CD4-positive, alpha-beta T cell treated with Interleukin-17A for 1 hour (primary cell): ENCODE results near the gene FRMPD4.
"Not testable (repeated sequence)": the region's sequence is repeated elsewhere in the genome, so short reads cannot be mapped to it uniquely, and the experiment has no call there.

Experiments used
- DNase-seq: peaks from one replicate; pipeline ENCODE4 v3.0.0-alpha.2; 2020

FRMPD4 gene

DNA sequence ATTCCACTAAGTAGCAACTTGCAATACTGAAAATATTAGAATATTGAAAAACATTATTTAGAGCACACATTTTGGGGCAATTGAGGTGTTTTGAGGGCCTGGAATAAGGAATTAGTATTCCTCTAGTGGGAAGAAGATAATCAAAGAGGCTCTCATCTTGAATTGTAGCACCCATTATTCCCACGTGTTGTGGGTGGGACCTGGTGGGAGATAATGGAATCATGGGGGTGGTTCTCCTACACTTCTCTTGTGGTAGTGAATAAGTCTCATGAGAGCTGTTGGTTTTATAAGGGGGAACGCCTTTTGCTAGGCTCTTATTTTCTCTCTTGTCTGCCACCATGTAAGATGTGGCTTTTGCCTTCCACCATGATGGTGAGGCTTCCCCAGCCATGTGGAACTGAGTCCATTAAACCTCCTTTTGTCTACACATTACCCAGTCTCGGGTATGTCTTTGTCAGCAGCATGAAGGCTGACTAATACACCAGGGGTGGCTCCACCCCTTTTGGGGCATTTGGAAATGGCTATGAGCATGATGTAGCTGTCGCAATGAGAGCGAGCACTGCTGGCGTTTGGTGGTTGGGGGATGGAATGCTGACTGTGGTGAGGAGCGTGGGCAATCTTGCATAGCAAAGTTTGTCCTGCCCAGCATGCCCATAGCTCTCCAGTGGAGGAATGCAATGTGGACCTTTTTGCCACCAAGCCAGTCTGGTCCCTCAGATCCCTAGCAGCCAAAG, 308.2 kb downstream of the FRMPD4 start:
- DNase-seq = no peak

DNA sequence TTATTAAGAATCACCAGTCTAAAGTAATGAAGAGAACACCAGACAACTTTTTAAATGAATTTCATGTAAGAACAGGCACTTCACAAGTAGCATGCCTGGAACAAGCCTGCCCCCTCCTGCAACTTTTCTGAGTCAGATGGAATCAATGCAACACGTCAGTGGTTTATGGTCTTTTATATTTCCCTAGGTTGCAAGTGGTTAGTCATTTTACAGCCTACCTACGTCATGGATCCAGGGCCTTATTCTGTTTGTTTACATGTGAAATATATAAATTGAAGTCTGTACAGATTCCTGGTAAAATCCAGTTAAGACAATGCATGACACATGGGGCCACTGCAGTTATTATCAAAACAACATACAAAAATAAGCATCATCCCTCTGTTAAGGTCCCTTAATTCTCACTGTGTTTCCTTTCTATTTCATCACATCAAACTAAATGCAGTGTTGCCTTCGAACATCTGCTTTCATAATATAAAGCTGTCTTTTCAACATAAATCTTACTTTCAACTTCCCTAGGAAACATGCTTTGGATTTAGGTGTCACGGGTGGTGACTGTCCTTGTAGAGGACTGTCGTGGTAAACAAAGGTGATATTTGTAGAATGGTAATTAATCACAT, 309.3 kb downstream of the FRMPD4 start:
- no peak for DNase-seq

DNA sequence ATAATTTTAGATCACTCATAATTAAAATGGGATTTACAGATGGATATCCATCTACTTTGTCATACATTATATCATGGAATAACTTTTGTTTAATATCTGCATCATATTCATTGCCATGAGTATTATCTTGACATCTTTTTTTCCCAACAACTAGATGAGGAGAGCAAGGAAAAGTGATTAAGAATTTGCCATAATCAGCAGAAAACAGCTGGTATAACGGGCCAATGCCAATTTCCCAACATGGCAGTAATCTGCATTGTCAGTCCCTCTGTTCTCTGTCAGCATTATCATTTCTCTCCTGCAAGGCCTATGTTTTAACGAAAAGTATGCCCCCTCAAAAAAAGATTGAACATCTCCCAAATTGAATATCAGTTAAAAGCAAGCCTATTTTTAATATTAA, 314.0 kb downstream of the FRMPD4 start:
- DNase-seq = no peak

DNA sequence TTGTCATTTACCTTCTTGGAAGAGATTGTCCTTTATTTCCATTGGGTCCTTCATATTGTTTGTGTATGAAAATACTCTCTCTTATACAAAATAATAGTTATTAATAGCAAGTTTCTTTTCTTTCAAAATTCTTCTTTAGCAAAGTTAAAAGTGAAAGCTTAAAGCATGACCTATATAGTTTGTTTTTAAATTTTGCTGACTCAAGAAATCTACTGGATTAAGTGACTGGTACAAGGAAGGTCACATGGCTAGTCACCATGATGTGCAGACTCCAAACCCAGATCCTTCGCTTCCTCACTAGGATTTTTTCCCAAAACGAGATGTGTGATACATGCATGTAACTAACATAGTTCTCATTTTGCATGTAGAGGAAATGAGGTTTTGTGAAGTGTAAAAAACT, 322.7 kb downstream of the FRMPD4 start:
- DNase-seq = no peak

DNA sequence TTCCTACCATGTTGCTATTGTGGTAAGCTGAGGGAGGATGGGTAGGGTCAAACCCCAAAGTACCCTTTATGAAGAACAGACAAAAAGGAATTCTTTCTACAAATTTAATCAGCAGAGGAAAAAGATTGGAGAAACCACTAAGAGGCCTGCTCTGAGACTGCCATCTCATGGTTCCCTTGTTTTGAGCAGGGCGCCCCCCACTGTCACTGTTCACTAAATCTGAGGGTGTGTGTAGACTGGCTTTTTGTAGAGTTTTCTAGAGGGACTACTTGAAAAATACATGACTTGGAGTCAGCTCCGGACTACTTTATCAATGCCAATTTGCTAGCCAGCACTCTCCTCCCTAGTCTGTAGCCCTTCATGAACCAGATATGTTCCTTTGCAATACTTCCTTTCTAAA, 324.8 kb downstream of the FRMPD4 start:
- DNase-seq = no peak

DNA sequence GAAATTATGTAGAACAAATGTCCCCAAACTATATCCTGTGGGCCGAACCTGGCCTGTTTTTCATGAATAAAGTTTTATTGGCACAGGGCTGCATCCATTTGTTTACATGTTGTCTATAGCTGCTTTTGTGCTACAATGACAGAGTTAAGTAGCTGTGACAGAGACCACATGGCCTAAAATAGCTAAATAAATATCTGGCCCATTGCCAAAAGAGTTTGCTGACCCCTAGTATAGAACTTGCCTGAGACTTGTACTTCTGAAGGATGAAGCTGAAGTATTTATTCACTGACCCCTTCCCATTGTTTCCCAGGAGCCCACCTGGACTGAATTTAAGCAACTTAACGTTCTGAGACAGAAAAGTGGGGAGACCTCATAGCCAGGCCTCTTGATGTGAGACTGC, 325.6 kb downstream of the FRMPD4 start:
- no peak for DNase-seq

DNA sequence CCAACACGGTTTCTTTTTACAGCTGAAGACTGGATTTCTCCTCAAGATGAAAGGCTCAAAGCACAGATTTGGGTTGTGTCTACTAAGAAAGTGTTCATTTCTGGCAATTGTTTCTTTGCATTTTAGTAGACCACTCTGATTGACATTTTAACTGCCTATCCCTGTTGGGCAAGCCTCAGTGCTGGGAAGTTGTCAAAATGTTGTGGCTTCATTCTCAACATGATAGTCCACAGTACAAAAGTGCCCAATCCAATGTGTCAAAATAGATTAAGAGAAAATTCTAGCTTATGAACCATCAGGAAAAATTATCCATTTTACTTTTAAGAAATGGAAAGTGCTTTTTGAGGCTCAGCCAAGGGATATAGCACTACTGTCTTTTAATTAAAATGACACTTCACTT, 329.0 kb downstream of the FRMPD4 start:
- no peak for DNase-seq

DNA sequence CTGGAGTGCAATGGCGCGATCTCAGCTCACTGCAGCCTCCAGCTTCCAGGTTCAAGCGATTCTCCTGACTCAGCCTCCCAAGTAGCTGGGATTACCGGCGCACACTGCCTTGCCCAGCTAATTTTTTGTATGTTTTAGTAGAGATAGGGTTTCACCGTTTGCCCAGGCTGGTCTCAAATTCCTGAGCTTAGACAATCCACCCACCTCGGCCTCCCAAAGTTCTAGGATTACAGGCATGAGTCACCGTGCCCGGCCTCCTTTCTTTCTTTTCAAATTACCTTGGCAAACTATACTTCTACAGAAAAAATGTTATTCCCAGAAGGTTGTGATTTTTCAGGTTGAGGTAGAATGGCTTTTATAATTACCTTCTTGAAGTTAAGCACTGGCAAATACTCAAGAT, 331.0 kb downstream of the FRMPD4 start:
- DNase-seq = no peak

DNA sequence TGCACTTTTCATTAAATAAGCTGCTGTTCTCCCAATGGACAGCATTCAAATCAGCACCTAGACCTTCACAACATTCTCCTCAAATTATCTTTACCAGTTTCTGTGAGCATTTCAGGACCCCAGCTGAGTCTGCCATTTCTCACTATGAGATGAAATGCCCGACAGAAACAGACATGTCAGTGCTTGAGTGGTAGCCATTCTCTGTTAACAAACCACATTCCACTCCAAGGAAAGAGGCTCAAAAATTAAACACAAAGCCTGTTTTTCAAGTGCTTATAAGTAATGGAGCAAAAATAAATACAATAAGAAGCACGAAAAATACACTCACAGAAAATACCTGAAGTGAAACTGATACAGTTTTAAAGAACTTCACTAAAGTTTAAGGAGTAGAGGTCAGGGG, 332.8 kb downstream of the FRMPD4 start:
- no peak for DNase-seq

DNA sequence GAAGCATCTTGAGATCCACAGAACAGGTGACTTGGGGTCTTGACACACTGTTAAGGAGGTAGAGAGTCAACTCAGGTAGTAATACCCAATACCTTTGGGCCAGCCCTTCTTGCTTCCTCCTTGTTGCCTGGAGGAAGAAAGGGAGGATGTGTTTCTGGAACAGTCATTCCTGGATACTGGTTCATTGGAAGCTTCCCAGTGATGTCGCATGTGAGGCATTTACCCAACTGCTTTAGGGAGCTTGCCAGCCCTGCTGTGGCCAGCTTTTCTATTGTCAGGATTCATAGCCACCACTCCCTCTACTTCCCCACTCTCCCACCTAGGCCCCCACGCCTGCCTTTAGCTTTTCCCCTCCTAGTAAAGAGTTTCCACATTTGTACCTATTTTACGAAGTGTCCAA, 342.7 kb downstream of the FRMPD4 start:
- no peak for DNase-seq

DNA sequence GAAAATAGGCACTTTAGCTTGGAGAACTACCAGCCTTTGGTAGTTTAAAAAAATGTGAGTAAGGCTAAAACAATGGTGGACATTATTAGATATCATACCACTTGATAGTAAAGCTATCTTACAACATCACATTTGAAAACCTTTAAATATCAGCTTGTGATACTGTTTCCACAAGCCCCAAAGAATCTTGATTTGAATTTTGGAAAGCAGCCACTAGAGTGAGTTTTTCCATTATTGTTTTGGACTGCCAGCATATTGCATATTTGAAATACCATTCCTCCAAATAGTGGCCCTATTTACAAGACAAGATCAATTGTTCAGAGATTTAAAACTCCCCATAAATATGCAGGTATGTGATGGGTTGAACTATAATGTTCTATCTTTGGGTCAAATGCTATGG, 349.9 kb downstream of the FRMPD4 start:
- no peak for DNase-seq

DNA sequence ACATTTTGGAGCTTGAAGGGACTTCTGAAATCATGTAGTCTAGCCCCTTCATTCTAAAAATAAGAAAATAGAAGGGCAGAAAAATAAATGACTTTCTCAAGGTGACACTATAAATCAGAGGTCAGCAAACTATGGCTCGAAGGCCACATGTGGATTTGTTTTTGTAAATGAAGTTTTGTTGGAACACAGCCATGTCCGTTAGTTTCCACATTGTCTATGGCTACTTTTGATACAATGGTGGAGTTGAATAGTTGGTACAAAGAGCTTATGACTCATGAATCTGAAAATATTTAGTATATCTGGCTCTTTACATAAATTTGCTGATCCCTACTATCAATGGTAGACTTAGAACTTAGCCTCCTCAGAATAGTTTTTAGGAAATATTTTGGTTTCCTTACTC, 350.5 kb downstream of the FRMPD4 start:
- DNase-seq = no peak

DNA sequence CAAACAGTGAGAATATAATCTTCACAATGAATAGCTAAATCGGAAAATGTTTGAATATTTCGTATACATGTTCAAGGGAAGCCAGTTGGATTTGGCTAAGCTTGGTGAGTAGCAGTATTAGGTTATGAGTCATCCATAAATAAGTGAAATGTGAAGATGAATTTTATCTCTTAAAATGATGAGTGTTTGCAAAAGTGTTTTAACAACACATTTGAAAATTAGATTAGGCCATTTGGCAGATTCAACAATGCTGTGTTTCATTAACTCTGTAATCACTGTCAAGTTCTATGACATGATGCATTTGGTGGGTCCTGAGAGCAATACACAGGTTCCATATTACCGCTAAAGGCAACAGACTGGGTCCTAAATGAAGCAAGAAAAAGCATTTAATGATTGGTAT, 351.1 kb downstream of the FRMPD4 start:
- DNase-seq = no peak

DNA sequence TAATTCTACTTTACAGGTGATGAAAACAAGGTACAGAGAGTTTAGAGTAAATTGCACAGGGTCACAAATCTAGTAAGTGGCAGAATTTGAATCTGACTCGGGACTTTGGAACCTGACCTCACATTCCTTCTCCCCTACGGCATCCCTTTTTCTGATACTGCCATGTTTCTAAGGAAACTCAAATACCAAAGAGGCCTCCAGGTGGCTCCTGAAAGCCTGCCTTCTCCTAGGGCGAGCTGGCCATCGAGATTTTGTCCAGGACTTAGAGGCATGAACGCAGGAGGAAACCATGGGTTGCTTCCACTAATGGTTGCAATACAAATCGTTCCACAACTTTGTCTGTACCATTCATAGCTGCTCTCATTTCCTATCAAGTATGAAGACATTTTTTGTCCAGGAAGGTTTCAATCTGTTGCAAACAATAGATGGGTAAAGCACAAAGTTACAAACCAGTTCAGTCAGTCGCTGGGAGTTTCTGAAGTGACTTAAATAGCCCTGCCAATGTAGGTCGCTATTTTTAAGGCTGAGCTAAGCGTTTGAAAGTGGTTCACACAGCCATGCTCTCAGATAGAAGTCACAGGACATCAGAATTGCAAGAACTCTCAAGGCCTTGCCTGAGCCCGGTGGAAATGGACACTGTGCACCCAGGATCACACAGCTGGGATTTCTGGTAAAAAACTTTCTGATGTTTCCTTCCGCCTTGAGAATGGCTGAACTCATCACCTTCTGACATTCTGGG, 356.3 kb downstream of the FRMPD4 start:
- DNase-seq = no peak

DNA sequence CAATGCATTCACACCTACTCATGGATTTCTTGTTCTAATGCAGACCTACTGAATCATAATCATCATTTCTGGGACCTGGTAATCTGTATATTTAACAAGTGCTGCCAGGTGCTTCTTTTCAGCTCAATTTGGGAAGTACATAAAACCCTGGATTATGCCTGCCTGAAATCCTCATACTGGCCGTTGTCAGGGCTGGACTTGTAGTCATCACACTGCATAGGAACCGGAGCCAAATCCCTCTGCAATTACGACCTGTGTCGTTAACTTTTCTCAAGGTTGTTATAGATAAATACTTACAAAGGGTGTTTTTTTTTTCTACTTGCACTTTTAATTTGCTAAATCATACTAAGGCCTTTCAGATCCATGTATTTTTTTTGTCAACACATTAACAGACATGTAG, 358.1 kb downstream of the FRMPD4 start:
- no peak for DNase-seq

DNA sequence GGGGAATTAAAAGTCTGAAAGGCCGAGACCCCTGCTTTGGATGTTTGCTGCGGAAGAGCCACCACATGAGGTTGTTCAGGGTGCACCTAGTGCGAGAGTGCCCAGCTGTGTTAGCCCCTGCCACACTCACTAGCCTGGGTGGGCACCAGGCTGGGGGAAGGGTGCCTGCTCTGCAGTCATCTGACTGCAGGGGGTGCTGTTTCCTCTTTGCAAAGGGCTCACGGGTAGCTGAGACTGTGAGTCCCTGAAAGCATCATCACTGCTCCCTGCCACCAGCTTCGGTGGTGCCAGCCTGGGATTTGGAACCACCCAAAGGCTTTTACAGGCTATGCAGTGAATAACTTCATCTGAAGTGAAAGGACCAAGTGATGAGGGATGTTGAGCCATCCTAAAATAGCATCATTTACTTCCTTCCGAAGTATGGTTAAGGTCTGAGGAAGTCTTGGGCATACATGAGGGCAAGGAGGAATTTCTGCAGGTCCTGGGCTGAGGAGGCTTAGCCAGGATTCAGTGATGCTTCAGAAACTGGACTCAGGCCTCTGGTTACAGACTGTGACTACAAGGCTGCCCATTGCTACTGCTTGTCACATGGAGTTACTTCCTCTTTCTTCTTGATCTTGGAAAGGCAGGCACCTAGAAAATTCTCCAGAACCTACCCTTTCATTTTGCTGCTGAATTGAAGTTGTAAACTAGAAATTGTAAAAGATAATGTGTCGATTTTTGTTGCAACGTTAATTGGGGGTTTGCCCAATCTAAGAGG, 359.7 kb downstream of the FRMPD4 start:
- no peak for DNase-seq

DNA sequence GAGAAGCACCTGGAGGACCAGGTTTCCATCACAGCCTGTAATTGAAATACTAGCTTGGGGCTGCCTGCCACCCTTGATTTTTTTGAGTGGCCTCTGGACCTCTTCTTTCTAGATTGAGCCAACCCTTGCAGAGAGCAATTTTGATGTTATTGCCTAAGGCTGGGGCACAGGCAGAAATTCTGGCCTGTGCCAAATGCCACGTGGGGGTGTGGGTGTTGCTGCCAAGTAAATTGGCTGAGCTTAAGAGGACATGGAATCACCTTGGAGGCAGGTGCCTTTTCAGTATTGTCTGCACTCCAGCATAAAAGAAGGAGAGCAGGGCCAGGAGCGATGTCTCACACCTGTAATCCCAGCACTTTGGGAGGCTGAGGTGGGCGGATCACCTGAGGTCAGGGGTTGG, 366.9 kb downstream of the FRMPD4 start:
- DNase-seq = no peak

DNA sequence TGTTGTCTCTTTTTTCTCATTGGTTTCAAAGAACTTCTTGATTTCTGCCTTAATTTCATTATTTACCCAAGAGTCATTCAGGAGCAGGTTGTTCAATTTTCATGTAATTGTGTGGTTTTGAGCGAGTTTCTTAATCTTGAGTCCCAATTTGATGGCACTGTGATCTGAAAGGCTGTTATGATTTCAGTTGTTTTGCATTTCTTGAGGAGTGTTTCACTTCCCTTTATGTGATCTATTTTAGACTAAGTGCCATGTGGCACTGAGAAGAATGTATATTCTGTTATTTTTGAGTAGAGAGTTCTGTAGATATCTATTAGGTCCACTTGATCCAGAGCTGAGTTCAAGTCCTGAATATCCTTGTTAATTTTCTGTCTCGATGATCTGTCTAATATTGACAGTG, 377.1 kb downstream of the FRMPD4 start:
- not testable (repeated sequence) for DNase-seq

DNA sequence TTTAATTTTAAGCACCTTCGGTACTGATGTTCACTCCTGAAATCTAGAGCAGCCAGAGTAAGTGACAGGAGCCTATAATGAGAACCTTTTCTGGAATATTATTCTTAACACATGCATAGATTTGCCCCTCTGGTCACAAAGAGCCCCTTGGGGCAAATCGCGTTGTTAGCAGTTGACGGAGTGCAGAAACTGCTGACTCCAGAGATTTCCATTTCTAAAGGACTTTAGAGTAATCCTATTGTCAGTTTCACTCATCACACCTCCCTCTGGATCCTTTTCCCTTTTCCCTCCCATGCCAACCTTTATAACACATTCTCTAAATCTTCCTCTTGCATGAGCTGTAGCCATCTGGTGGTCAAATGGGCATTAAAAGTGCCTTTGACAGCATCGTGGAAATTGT, 388.0 kb downstream of the FRMPD4 start:
- no peak for DNase-seq

DNA sequence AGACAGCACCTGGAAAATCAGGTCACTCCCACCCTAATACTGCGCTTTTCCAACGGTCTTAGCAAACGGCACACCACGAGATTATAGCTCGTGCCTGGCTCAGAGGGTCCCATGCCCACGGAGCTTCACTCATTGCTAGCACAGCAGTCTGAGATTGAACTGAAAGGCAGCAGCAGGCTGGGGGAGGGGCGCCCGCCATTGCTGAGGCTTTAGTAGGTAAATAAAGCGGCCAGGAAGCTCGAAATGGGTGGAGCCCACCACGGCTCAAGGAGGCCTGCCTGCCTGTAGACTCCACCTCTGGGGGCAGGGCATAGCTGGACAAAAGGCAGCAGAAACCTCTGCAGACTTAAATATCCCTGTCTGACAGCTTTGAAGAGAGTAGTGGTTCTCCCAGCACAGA, 399.8 kb downstream of the FRMPD4 start:
- DNase-seq = not testable (repeated sequence)

DNA sequence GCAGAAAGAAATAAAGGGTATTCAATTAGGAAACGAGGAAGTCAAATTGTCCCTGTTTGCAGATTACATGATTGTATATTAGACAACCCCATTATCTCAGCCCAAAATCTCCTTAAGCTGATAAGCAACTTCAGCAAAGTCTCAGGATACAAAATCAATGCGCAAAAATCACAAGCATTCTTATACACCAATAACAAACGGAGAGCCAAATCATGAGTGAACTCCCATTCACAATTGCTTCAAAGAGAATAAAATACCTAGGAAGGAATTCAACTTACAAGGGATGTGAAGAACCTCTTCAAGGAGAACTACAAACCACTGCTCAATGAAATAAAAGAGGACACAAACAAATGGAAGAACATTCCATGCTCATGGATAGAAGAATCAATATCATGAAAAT, 404.0 kb downstream of the FRMPD4 start:
- not testable (repeated sequence) for DNase-seq

DNA sequence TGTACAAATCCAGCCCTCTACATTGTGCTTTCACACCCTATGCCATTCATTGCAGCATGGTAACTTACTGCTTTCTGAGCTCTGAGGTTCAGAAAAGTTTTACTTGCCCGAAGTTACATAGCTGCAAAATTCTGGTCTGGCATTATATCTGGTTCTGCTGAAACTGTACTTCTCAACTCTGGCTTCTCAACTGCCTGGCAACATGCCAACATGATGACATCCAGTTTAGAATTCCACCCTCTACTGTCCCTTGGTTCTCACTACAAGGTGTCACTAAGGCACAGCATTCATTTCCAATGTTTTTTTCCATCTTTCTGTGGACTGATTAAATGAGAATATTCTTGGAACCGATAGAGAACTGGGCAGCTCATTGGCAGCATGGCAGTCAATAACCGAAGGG, 410.1 kb downstream of the FRMPD4 start:
- DNase-seq = no peak

DNA sequence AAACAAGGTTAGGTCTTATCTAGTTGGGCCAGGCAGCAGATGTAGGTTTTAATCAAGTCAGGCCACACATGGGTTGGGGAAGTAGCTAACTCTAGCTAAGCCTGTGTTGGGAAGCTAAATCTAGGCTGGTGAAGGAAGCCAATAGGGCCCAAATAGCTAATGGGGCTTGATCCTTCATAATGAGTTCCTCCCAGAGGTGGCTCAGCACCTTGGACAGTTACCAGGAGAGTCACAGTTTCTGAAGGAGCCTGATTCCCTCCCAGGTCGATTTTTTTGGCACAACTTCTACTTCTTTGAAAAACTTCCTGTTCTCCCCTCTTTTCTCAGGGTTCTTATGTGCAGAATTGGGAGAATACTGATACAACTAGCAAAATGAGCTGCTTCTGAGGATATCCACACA, 410.5 kb downstream of the FRMPD4 start:
- no peak for DNase-seq

DNA sequence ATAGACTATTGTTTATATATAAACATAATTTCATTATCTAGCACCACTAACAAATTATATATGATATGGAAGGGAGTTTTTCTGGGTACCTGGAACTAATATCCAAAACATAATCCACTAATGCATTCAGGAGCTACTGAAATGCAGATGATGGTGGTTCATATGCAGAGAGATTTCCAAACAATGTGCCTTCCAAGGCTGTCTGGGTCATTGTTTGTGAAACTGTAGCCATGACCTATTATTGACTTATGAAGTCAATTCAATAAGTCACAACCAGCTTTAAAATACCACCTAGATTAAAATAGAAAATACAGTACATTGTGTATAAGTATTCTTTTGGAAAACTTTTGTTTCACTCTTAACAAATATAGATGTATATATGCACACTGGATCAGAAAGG, 415.9 kb downstream of the FRMPD4 start:
- no peak for DNase-seq
